Mucosa of descending colon (tissue), 3 donors: ENCODE results near the gene ZNF407. TPM values are rescaled to one million over a fixed set of nuclear protein-coding genes. Genes with fewer than 3 reads are reported as not detected.

Source experiments
- ATAC-seq: fragments of 200-7000 bp; cut with Tn5 transposase; one replicate; pipeline ENCODE4 v1.9.1; 2020; ENCODE audit warnings: mild to moderate bottlenecking, moderate library complexity
- DNase-seq, 3 donors: peaks; one replicate each; pipeline ENCODE4 v3.0.0-alpha.2; 2020
- H3K36me3 ChIP-seq: fragments of 200-600 bp; one replicate; pipeline ENCODE4 v1.8.0; 2021; ENCODE audit warnings: low read depth, mild to moderate bottlenecking
- H3K4me1 ChIP-seq: fragments of 200-600 bp; one replicate; pipeline ENCODE4 v1.8.0; 2021; ENCODE audit warnings: low read depth, mild to moderate bottlenecking
- H3K4me3 ChIP-seq: fragments of 200-600 bp; one replicate; pipeline ENCODE4 v1.8.0; 2021; ENCODE audit warnings: mild to moderate bottlenecking
- H3K9me3 ChIP-seq: fragments of 200-600 bp; one replicate; pipeline ENCODE4 v1.8.0; 2021; ENCODE audit warnings: mild to moderate bottlenecking
- CTCF ChIP-seq: fragments of 200-600 bp; IDR thresholded peaks from one replicate; pipeline ENCODE4 v1.8.0; 2022; ENCODE audit warnings: antibody characterized with exemption, mild to moderate bottlenecking
- intact Hi-C, 2 donors: fragments of 100-400 bp; cut with DNase I in 1 of 2; cut with micrococcal nuclease in 1 of 2; formaldehyde crosslinking; loops; one replicate each; pipeline versions ENCODE4 v1.11.0 to v1.11.1; 2022; cut with DNase I, micrococcal nuclease
- total RNA-seq, 3 donors: library from RNA; stranded (reverse); fragmentation: NEBNext Ultra II Directional in 2 of 3; extraction: Animal tissue kit (Norgen Biotek cat#: 25700) in 2 of 3; gene quantifications; one replicate each; pipeline versions ENCODE4 v1.2.1 to v1.2.4, GENCODE V29; 2021 to 2023
- donor health status: DM: no; HTN: no; CAD: no; lungs with moderate emphysema.
- donor health status: DM: no; HTN: no; CAD: no.
- donor health status: DM: no; HTN: yes; CAD: no.

The ZNF407 gene
- total RNA-seq, 3 donors from 2014 or later = 13.0 to 25.1 (median 18.8) TPM

- intact Hi-C loops = no loop called here
- Histone ChIP-seq H3K36me3 (no peaks in the 10 kb centered on the region), H3K9me3 (no peaks in the 10 kb centered on the region), H3K4me3 (no peak overlapping the region), H3K4me1 (no peaks in the 10 kb centered on the region)
- ATAC-seq = peak; percentile 64
- peak in 1 of 3 donors; percentile 40 for DNase-seq
- TF ChIP-seq CTCF = no peak
Measured at GRCh38 chr18:74836296-74837139, 238.8 kb downstream of the ZNF407 start.

- no peaks in the 10 kb centered on the region for H3K4me1 ChIP-seq
- no peaks in the 10 kb centered on the region for H3K36me3 ChIP-seq
- DNase-seq (peak in 1 of 3 donors; percentile 7), ATAC-seq (peak; percentile 68)
- no peak overlapping the region for H3K4me3 ChIP-seq
- no peaks in the 10 kb centered on the region for H3K9me3 ChIP-seq
- TF ChIP-seq CTCF = no peak
- intact Hi-C loops = no loop called here
Measured at GRCh38 chr18:74840492-74841167, 243.0 kb downstream of the ZNF407 start.

- Histone ChIP-seq H3K9me3 (no peaks in the 10 kb centered on the region), H3K4me1 (no peaks in the 10 kb centered on the region), H3K4me3 (no peak overlapping the region), H3K36me3 (no peaks in the 10 kb centered on the region)
- intact Hi-C loops = no loop called here
- no peak for ATAC-seq
- DNase-seq = no peak
- TF ChIP-seq CTCF = no peak
Measured at GRCh38 chr18:74841248-74841647, 243.6 kb downstream of the ZNF407 start.

- H3K9me3 ChIP-seq = no peaks in the 10 kb centered on the region
- TF ChIP-seq CTCF = no peak
- ATAC-seq = no peak
- intact Hi-C loops = no loop called here
- no peaks in the 10 kb centered on the region for H3K36me3 ChIP-seq
- no peaks in the 10 kb centered on the region for H3K4me1 ChIP-seq
- no peak overlapping the region for H3K4me3 ChIP-seq
- DNase-seq = no peak
Measured at GRCh38 chr18:74849301-74849700, 251.6 kb downstream of the ZNF407 start.

GRCh38 chr18:74856434-74856833 lies 258.8 kb downstream of the ZNF407 start:
- TF ChIP-seq CTCF = no peak
- intact Hi-C loops = no loop called here
- H3K4me1 ChIP-seq = no peaks in the 10 kb centered on the region
- no peaks in the 10 kb centered on the region for H3K9me3 ChIP-seq
- ATAC-seq = no peak
- H3K36me3 ChIP-seq = no peaks in the 10 kb centered on the region
- H3K4me3 ChIP-seq = no peak overlapping the region
- no peak for DNase-seq
